H1 (cell line): ENCODE results near the gene COLEC12. TPM values are rescaled to one million over a fixed set of nuclear protein-coding genes. Genes with fewer than 3 reads are reported as not detected.

Experiments
- CTCF ChIA-PET: fragments of 300-600 bp; sonication (Branson Sonifier 250); formaldehyde crosslinking; loops from one replicate; lab custom pipeline; 2021; ENCODE audit not compliant: partially characterized antibody; lab: Charles Lee
- POLR2A ChIA-PET: fragments of 300-600 bp; sonication (Branson Sonifier 250); formaldehyde crosslinking; loops from one replicate; lab custom pipeline; 2021; ENCODE audit warnings: inconsistent platforms; ENCODE audit not compliant: partially characterized antibody; lab: Charles Lee
- DNase-seq, 2 experiments: peaks; one replicate each; pipeline versions ENCODE4 v3.0.0 to v3.0.0-alpha.2; 2010 to 2022; ENCODE audit warnings: low spot score in 2 of 2, low read depth in 1 of 2, mixed read lengths in 1 of 2
- FAIRE-seq: peaks from 2 replicates; lab custom pipeline; 2011; peaks lifted over from hg19 to GRCh38; lab: Jason Lieb, UNC
- H2AFZ ChIP-seq: 2 replicates; pipeline ENCODE4 v1.8.1; 2012; ENCODE audit warnings: low read length, inconsistent platforms
- H2AK5ac ChIP-seq: 2 replicates; pipeline ENCODE4 v1.6.1; 2013; ENCODE audit warnings: low read depth, low read length
- H2BK120ac ChIP-seq: replicated peaks from 2 replicates; pipeline ENCODE3; 2013; ENCODE audit warnings: low read depth, low read length, inconsistent platforms
- H2BK12ac ChIP-seq: 2 replicates; pipeline ENCODE4 v1.6.1; 2013; ENCODE audit warnings: low read depth, low read length
- H2BK15ac ChIP-seq: 2 replicates; pipeline ENCODE4 v1.6.1; 2013; ENCODE audit warnings: low read length
- H2BK20ac ChIP-seq: 2 replicates; pipeline ENCODE4 v1.6.1; 2013; ENCODE audit warnings: low read length
- H2BK5ac ChIP-seq: 2 replicates; pipeline ENCODE4 v1.6.1; 2013; ENCODE audit warnings: low read depth, low read length
- H3K14ac ChIP-seq: 2 replicates; pipeline ENCODE4 v1.6.1; 2013; ENCODE audit warnings: inconsistent platforms; ENCODE audit not compliant: insufficient read length
- H3K18ac ChIP-seq: 2 replicates; pipeline ENCODE4 v1.6.1; 2013; ENCODE audit warnings: low read length; ENCODE audit errors: extremely low read depth
- H3K23ac ChIP-seq: 2 replicates; pipeline ENCODE4 v1.6.1; 2013; ENCODE audit warnings: inconsistent platforms; ENCODE audit not compliant: insufficient read length
- H3K23me2 ChIP-seq: 2 replicates; pipeline ENCODE4 v1.6.1; 2013; ENCODE audit warnings: low read depth, low read length
- H3K27ac ChIP-seq: 2 replicates; pipeline ENCODE4 v1.6.1; 2011; ENCODE audit warnings: low read depth, low read length, inconsistent platforms
- H3K27me3 ChIP-seq, 4 experiments: replicated peaks in 1 of 4; 1 replicate in 1 of 4; 2 replicates in 3 of 4; pipeline versions ENCODE4 v1.6.1 to v1.8.1; 2011 to 2013; ENCODE audit warnings: low read length in 3 of 4, mild to moderate bottlenecking in 3 of 4, inconsistent platforms in 2 of 4, mixed read lengths in 2 of 4, moderate library complexity in 1 of 4; ENCODE audit not compliant: control insufficient read depth in 3 of 4, insufficient read depth in 3 of 4; ENCODE audit errors: extremely low read depth in 1 of 4
- H3K36me3 ChIP-seq, 4 experiments: 2 replicates each; pipeline versions ENCODE4 v1.6.1 to v1.8.1; 2011 to 2013; ENCODE audit warnings: mild to moderate bottlenecking in 4 of 4, low read length in 3 of 4, moderate library complexity in 2 of 4, control low read depth in 1 of 4, inconsistent platforms in 1 of 4; ENCODE audit not compliant: insufficient read depth in 4 of 4, control insufficient read depth in 2 of 4
- H3K4ac ChIP-seq: replicated peaks from 2 replicates; pipeline ENCODE3; 2013; ENCODE audit warnings: low read length, low read depth, mixed read lengths, inconsistent platforms; ENCODE audit not compliant: insufficient read length
- H3K4me1 ChIP-seq, 4 experiments: replicated peaks in 1 of 4; 1 replicate in 1 of 4; 2 replicates in 3 of 4; pipeline versions ENCODE4 v1.6.1 to v1.8.1; 2011 to 2013; ENCODE audit warnings: low read length in 3 of 4, inconsistent platforms in 2 of 4, mixed read lengths in 1 of 4; ENCODE audit not compliant: insufficient read depth in 4 of 4, control insufficient read depth in 3 of 4
- H3K4me2 ChIP-seq, 2 experiments: 2 replicates each; pipeline versions ENCODE4 v1.6.1 to v1.8.1; 2011 to 2013; ENCODE audit warnings: low read depth in 2 of 2, low read length in 2 of 2, control low read depth in 1 of 2, inconsistent platforms in 1 of 2, mild to moderate bottlenecking in 1 of 2; ENCODE audit not compliant: insufficient read depth in 1 of 2
- H3K4me3 ChIP-seq, 4 experiments: fragments of 200-600, 300-600 bp in 1 of 4; sonication (generic), shearing (Covaris generic), sonication (Bioruptor Twin) in 1 of 4; 2 replicates each; pipeline versions ENCODE4 v1.5.1 to v1.8.1; 2011 to 2016; ENCODE audit warnings: low read length in 4 of 4, low read depth in 3 of 4, control low read depth in 2 of 4, inconsistent platforms in 2 of 4, mild to moderate bottlenecking in 2 of 4, mixed read lengths in 1 of 4, moderate library complexity in 1 of 4; ENCODE audit not compliant: insufficient read depth in 2 of 4; ENCODE audit errors: extremely low read depth in 1 of 4
- H3K56ac ChIP-seq: replicated peaks from 2 replicates; pipeline ENCODE3; 2013; ENCODE audit warnings: low read depth, mild to moderate bottlenecking, mixed read lengths, low read length, inconsistent platforms; ENCODE audit not compliant: insufficient read length
- H3K79me1 ChIP-seq: 2 replicates; pipeline ENCODE4 v1.6.1; 2013; ENCODE audit warnings: low read depth, low read length, control low read depth
- H3K79me2 ChIP-seq, 2 experiments: 2 replicates each; pipeline versions ENCODE4 v1.6.1 to v1.8.1; 2012 to 2013; ENCODE audit warnings: low read length in 2 of 2, mild to moderate bottlenecking in 2 of 2, inconsistent platforms in 1 of 2; ENCODE audit not compliant: insufficient read depth in 2 of 2, control insufficient read depth in 1 of 2
- H3K9ac ChIP-seq, 4 experiments: replicated peaks in 1 of 4; 1 replicate in 1 of 4; 2 replicates in 3 of 4; pipeline versions ENCODE4 v1.6.1 to v1.8.1; 2011 to 2013; ENCODE audit warnings: low read depth in 3 of 4, low read length in 3 of 4, control low read depth in 2 of 4, mild to moderate bottlenecking in 2 of 4, moderate library complexity in 2 of 4, inconsistent platforms in 1 of 4; ENCODE audit errors: extremely low read depth in 1 of 4
- H3K9me3 ChIP-seq, 2 experiments: 2 replicates each; pipeline versions ENCODE4 v1.6.1 to v1.8.1; 2012 to 2013; ENCODE audit warnings: mild to moderate bottlenecking in 2 of 2, moderate library complexity in 2 of 2, control low read depth in 1 of 2, inconsistent platforms in 1 of 2, low read depth in 1 of 2, low read length in 1 of 2, mixed read lengths in 1 of 2; ENCODE audit not compliant: insufficient read depth in 2 of 2
- H4K20me1 ChIP-seq, 2 experiments: replicated peaks in 1 of 2; 2 replicates each; pipeline versions ENCODE3 to v1.8.1; 2011 to 2013; ENCODE audit warnings: inconsistent platforms in 2 of 2, low read length in 2 of 2, mild to moderate bottlenecking in 1 of 2; ENCODE audit not compliant: insufficient read depth in 2 of 2, control insufficient read depth in 1 of 2
- H4K5ac ChIP-seq: 2 replicates; pipeline ENCODE4 v1.6.1; 2013; ENCODE audit warnings: low read length, low read depth, mixed read lengths, inconsistent platforms; ENCODE audit not compliant: insufficient read length
- H4K8ac ChIP-seq: 2 replicates; pipeline ENCODE4 v1.8.0; 2013; ENCODE audit warnings: mild to moderate bottlenecking, moderate library complexity, low read length, inconsistent platforms; ENCODE audit not compliant: insufficient read depth; ENCODE audit errors: extremely low read depth
- H4K91ac ChIP-seq: replicated peaks from 2 replicates; pipeline ENCODE3; 2013; ENCODE audit warnings: low read length, mixed read lengths, inconsistent platforms; ENCODE audit not compliant: insufficient read length
- CBX5 ChIP-seq: fragments of 300-800, 300-1000 bp; sonication (generic); IDR thresholded peaks from 2 replicates; pipeline ENCODE4 v1.7.1; 2016; ENCODE audit warnings: antibody characterized with exemption, low read length, low read depth
- CEBPB ChIP-seq: IDR thresholded peaks from 2 replicates; pipeline ENCODE4 v1.6.1; 2012; ENCODE audit warnings: low read depth, low read length
- CREB1 ChIP-seq: IDR thresholded peaks from 2 replicates; pipeline ENCODE4 v1.6.1; 2012; ENCODE audit warnings: inconsistent platforms
- KDM5A ChIP-seq: fragments of 200-600 bp; IDR thresholded peaks from 2 replicates; pipeline ENCODE4 v1.7.1; 2012; ENCODE audit warnings: mild to moderate bottlenecking, low read length, inconsistent platforms, mixed read lengths
- SRF ChIP-seq: IDR thresholded peaks from 2 replicates; pipeline ENCODE4 v1.6.1; 2011; ENCODE audit warnings: mild to moderate bottlenecking, low read depth, low read length, moderate library complexity
- whole genome bisulfite sequencing, 2 experiments: shearing (Covaris generic) in 1 of 2; methylation state at CpG; one replicate each; pipeline versions ENCODE4 v1.1.6 to v1.1.7; 2013 to 2015; ENCODE audit warnings: low lambda C conversion rate in 2 of 2, mixed read lengths in 2 of 2, inconsistent platforms in 1 of 2, low coverage in 1 of 2, missing lambda C conversion rate in 1 of 2; ENCODE audit not compliant: insufficient replicate concordance in 2 of 2, insufficient coverage in 1 of 2, insufficient read length in 1 of 2; ENCODE audit errors: extremely low coverage in 1 of 2, missing lambda C conversion rate in 1 of 2; 5-methylcytosine and 5-hydroxymethylcytosine counted together
- polyA plus RNA-seq, 7 experiments: library from polyadenylated mRNA; depleted of rRNA in 3 of 7; stranded (reverse) in 5 of 7; unstranded in 2 of 7; fragments of >200 nt in 5 of 7; fragments of 200-250 nt in 2 of 7; gene quantifications; 1 replicate in 5 of 7; 2 replicates in 1 of 7; 4 replicates in 1 of 7; pipeline versions ENCODE4 v1.2.1 to v1.2.3, GENCODE V29; 2011 to 2013; ENCODE audit warnings: missing spikeins in 2 of 7, mixed read lengths in 2 of 7
- total RNA-seq: library from RNA; stranded (reverse); fragmentation: NEBNext Ultra II Directional; extraction: Animal tissue kit (Norgen Biotek cat#: 25700); gene quantifications from 2 replicates; pipeline ENCODE4 v1.2.1, GENCODE V29; 2021
- TF ChIP-seq, protein P1 (sequence below), 3 experiments: IDR thresholded peaks; 1 replicate in 2 of 3; 2 replicates in 1 of 3; pipeline versions ENCODE4 v1.5.1 to v1.6.1; 2011; ENCODE audit warnings: low read length in 3 of 3, mild to moderate bottlenecking in 3 of 3, inconsistent platforms in 2 of 3, low read depth in 1 of 3, moderate library complexity in 1 of 3; ENCODE audit not compliant: insufficient read depth in 1 of 3; ENCODE audit errors: control extremely low read depth in 1 of 3
- TF ChIP-seq, protein P2 (sequence below): IDR thresholded peaks from 2 replicates; pipeline ENCODE4 v1.6.1; 2012; ENCODE audit warnings: inconsistent platforms

COLEC12 gene
- total and polyA plus RNA-seq, 2 of the 8 experiments (the other 6 are each of a cell fraction or from before 2014, with no cell fraction given) = 0.44 to 2.3 TPM

DNA sequence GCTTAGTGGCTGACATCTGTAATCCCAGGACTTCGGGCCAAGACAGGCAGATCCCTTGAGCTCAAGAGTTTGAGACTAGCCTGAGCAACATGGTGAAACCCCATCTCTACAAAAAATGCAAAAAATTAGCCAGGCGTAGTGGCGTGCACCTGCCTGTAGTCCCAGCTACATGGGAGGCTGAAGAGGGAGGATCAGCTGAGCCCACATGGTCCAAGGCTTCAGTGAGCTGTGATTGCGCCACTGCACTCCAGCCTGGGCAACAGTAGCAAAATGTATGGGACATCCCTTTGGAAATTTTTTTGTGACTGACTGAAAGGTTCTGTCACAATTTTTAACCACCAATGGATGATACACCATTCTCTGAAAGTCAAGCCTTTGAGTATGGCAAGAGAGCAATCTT lies 6.3 kb upstream of the COLEC12 start:
- Histone ChIP-seq H3K27ac (no peak overlapping the region), H4K8ac (no peak overlapping the region), H2BK15ac (no peak overlapping the region), H3K56ac (no peak overlapping the region), H4K91ac (no peak overlapping the region), H3K36me3 (no peaks in the 10 kb centered on the region), H3K18ac (no peak overlapping the region), H2BK12ac (no peak overlapping the region), H2AFZ (no peak overlapping the region), H3K27me3 (peaks cover 2 to 9% (median 7%) of the 10 kb centered on the region in 4 experiments), H3K9ac (no peak overlapping the region), H4K5ac (no peak overlapping the region), H4K20me1 (no peaks in the 10 kb centered on the region), H3K14ac (no peak overlapping the region), H2BK20ac (no peak overlapping the region), H3K23ac (no peak overlapping the region), H2BK120ac (no peak overlapping the region), H2BK5ac (no peak overlapping the region), H3K4me2 (no peak overlapping the region), H3K9me3 (no peaks in the 10 kb centered on the region), H3K4me1 (no peaks in the 10 kb centered on the region), H3K4me3 (no peak overlapping the region), H2AK5ac (no peak overlapping the region), H3K4ac (no peak overlapping the region), H3K23me2 (no peaks in the 10 kb centered on the region), H3K79me1 (no peaks in the 10 kb centered on the region), H3K79me2 (no peaks in the 10 kb centered on the region)
- 91% methylated on average over 4 of the region's 4 CpGs; no CpG with 5 or more reads in 1 of the 2 experiments for WGBS, 2 experiments
- DNase-seq (no peak), FAIRE-seq (no peak)
- CTCF ChIA-PET = interaction anchor here (0.6 to 1.6 kb wide), 9 partner anchors 9 to 109 kb away, joined by 3 to 7 read pairs (median 3); no protein-coding TSS in a partner anchor
- POLR2A ChIA-PET = no interaction called here
- TF ChIP-seq, protein P1, sequence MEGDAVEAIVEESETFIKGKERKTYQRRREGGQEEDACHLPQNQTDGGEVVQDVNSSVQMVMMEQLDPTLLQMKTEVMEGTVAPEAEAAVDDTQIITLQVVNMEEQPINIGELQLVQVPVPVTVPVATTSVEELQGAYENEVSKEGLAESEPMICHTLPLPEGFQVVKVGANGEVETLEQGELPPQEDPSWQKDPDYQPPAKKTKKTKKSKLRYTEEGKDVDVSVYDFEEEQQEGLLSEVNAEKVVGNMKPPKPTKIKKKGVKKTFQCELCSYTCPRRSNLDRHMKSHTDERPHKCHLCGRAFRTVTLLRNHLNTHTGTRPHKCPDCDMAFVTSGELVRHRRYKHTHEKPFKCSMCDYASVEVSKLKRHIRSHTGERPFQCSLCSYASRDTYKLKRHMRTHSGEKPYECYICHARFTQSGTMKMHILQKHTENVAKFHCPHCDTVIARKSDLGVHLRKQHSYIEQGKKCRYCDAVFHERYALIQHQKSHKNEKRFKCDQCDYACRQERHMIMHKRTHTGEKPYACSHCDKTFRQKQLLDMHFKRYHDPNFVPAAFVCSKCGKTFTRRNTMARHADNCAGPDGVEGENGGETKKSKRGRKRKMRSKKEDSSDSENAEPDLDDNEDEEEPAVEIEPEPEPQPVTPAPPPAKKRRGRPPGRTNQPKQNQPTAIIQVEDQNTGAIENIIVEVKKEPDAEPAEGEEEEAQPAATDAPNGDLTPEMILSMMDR (IDR thresholded peaks at IDR 0.05; ENCODE audit: control extremely low read depth in 1 of 3, insufficient read depth in 1 of 3, low read depth in 1 of 3, low read length in 3 of 3) = no peak
- TF ChIP-seq KDM5A (no peak), CEBPB (no peak), CBX5 (no peak), SRF (no peak), CREB1 (no peak)
- TF ChIP-seq, protein P2, sequence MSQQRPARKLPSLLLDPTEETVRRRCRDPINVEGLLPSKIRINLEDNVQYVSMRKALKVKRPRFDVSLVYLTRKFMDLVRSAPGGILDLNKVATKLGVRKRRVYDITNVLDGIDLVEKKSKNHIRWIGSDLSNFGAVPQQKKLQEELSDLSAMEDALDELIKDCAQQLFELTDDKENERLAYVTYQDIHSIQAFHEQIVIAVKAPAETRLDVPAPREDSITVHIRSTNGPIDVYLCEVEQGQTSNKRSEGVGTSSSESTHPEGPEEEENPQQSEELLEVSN = no peak
